Measurements from ENCODE around the gene TRAPPC2L. TPM values are rescaled to one million over a fixed set of nuclear protein-coding genes. Genes with fewer than 3 reads are reported as not detected.

The TRAPPC2L gene, protein sequence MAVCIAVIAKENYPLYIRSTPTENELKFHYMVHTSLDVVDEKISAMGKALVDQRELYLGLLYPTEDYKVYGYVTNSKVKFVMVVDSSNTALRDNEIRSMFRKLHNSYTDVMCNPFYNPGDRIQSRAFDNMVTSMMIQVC
- total RNA-seq, result 10 to 100 TPM; 56.6 to 57.7 TPM

DNA sequence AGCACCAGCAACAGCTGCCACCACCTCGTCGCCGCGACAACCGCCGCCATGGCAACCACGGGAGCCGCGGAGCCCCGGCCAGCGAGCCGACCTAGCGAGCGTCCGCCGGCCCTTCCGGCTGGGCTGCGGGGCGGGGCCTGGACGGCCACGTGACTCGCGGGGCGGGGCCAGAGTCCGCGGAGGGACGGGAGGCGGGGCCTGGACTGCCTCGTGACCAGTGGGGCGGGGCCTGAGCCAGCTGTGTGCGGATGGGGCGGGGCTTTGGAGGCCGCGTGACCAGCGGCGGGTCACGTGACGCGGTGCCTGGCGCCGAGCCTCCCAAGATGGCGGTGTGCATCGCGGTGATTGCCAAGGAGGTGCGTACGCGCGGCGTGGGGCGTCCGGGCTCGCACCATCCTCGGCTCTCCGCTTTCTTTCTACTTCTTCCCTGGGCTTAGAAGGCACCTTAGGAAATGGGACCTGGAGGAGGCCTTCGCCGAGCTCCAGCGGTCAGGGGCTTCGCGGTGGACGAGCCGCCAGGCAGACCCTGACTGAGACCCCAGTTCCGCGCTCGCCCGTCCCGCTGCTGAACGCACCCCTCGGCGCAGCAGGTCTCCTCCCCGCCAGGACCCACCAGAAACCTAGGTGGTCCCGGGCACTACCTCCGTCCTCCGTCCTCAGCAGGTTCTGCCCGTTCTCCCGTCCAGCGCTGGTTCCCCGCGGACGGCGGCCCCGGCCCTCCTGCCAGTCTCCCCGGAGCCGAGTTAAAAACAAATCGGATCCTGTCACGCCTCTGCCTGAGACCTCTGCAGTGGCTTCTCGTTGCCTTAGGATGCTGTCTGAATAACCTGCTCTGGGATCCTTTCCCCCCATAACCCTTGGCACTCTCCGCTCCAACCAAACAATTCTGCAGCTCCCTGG lies at the start of gene TRAPPC2L, which contains the start of gene GALNS:
TRAPPC2L (plus strand) TSS at position 300 of the 900 bp plus-strand sequence; CDS start at position 324, 24 bp downstream.
GALNS (minus strand) TSS at position 120 of the 900 bp plus-strand sequence; CDS start at position 50, 70 bp downstream.

DNA sequence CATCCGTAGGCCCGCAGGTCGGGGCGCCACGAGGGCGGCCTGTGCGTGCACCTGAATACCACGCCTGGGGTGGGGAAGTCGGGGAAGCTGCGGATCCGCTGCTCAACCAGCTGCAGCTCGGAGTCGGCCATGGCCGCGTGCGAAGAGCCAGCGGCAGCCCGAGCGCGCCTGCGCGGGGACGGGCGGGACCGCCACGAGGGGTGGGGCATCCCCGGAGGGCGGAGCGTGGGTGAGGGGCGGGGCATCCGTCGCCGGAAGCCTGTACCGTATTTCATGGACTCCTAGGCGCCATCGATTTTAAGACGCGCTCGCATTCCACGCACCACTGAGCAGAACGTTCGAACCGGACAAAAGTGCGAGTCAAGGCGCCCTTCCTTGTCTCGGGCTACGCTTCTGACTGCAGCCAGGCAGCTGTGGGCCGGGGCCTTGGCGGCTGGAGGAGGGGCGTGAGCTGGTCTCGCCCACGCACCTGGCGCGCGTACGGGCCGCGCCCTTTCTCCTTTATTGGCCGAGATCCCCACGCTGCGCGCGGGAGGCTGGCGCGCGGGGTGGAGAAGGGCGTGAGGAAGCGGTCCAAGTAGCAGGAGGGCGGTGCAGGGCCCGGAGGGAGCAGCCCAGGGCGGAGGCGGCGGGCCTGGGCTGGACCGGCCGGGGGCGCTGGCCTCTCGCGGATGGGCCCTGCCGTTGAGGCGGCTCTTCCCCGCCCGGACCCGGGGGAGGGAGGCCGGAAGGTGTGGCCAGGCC lies 45.0 kb upstream of the TRAPPC2L start, which contains the start of gene APRT:
APRT (minus strand) TSS at position 160 of the 744 bp plus-strand sequence; CDS start at position 131, 29 bp downstream.

DNA sequence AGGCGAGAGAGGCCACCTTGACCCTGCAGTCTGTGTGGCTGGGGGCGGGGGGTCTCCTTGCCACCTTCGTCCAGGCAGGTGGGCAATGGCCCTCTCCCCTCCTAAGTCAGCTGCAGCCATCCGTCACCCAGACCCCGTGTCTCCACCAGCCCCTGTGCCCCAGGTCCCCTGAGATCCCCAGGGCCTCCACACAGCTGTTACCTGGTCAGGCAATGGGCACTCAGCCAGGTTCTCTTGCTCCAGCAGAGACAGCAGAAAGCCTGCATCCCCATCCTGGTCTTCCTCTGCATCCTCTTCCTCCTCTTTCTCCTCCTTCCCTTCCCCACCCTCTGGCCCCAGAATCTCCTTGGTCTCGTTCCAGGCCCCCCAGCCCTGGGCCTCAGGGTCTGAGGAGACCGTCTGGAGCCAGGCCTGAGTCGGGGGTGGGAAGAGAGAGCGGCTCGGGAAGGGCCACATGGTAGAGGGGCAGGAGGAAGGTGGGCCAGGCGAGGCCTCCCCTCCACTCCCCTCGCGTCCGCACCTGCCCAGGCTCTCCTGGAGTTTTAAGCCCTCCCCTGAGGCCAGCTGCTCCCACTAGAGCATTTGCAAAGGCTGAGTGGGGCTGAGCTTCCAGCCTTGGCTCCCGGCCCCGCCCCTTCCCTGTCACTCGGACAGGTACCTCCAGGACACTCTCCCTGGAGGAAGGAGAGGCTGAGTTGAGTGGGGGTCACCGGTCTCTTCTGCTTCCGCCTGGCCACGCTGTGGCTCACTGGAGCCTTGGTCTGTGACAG lies 9.4 kb downstream of the TRAPPC2L start, which contains the start of gene PABPN1L:
PABPN1L (minus strand) TSS at position 510 of the 770 bp plus-strand sequence; CDS start at position 456, 54 bp downstream.

Other genes with a start within 250 kb of the TRAPPC2L start
- under 1 TPM in 1 of 2 experiments, not detected in 1; 0.25 TPM for gene IL17C, start 218.6 kb upstream of the TRAPPC2L start, total RNA-seq
- gene CYBA, start 206.1 kb upstream of the TRAPPC2L start, total RNA-seq, result 100 to 1,000 TPM; 543 to 556 TPM
- gene MVD, start 194.0 kb upstream of the TRAPPC2L start, total RNA-seq, result 100 to 1,000 TPM; 111 to 114 TPM
- 10 to 100 TPM; 24.8 to 24.9 TPM for gene SNAI3, start 170.6 kb upstream of the TRAPPC2L start, total RNA-seq
- 100 to 1,000 TPM; 182 to 187 TPM for gene RNF166, start 150.7 kb upstream of the TRAPPC2L start, total RNA-seq
- gene CTU2, start 150.6 kb upstream of the TRAPPC2L start, total RNA-seq, result 10 to 100 TPM; 20.4 to 23.7 TPM
- 100 to 1,000 TPM; 270 to 271 TPM for gene PIEZO1, start 71.9 kb upstream of the TRAPPC2L start, total RNA-seq
- gene CDT1, start 53.3 kb upstream of the TRAPPC2L start, total RNA-seq, result 100 to 1,000 TPM; 104 to 107 TPM
- 100 to 1,000 TPM; 176 TPM for gene APRT, start 45.2 kb upstream of the TRAPPC2L start, total RNA-seq
- gene GALNS, start 180 bp upstream of the TRAPPC2L start, total RNA-seq, result 10 to 100 TPM; 45.6 to 50.2 TPM
- gene PABPN1L, start 9.5 kb downstream of the TRAPPC2L start, total RNA-seq, result not detected
- under 1 TPM in 1 of 2 experiments, not detected in 1; 0.08 TPM for gene CBFA2T3, start 120.1 kb downstream of the TRAPPC2L start, total RNA-seq
- gene ACSF3, start 236.7 kb downstream of the TRAPPC2L start, total RNA-seq, result 10 to 100 TPM; 52.6 to 61.2 TPM

All from activated naive CD4-positive, alpha-beta T cell treated with anti-CD3 and anti-CD28 coated beads, Interleukin-2, amount 10 ng/mL, durations not matched to agents 5 hours and 36 hours (primary cell).